IMR-90 (cell line): ENCODE measurements around the gene CSHL1.

ENCODE experiments used
- BHLHE40 ChIP-seq: fragments of 150-350 bp; IDR thresholded peaks from 2 replicates; pipeline ENCODE4 v1.6.1; 2016; ENCODE audit warnings: mild to moderate bottlenecking, low read depth, low read length
- FOS ChIP-seq: fragments of 150-350 bp; IDR thresholded peaks from 2 replicates; pipeline ENCODE4 v1.6.1; 2016; ENCODE audit warnings: low read depth, low read length
- MXI1 ChIP-seq: IDR thresholded peaks from 2 replicates; pipeline ENCODE4 v1.6.1; 2012; ENCODE audit warnings: low read depth, mild to moderate bottlenecking, low read length, moderate library complexity, borderline replicate concordance
- POLR2A ChIP-seq: IDR thresholded peaks from 2 replicates; pipeline ENCODE4 v1.6.1; 2012; ENCODE audit warnings: mild to moderate bottlenecking, low read depth, low read length
- RAD21 ChIP-seq: IDR thresholded peaks from 2 replicates; pipeline ENCODE4 v1.6.1; 2012; ENCODE audit warnings: low read length, improper control_type of control experiment
- TF ChIP-seq, protein P1 (sequence below): fragments of 150-350 bp; IDR thresholded peaks from 2 replicates; pipeline ENCODE4 v1.6.1; 2017; ENCODE audit warnings: mild to moderate bottlenecking, antibody characterized with exemption, low read length, low read depth
- TF ChIP-seq, protein P2 (sequence below): conservative IDR thresholded peaks from 2 replicates; pipeline ENCODE4 v1.5.1; 2012; ENCODE audit warnings: mild to moderate bottlenecking, low read depth, low read length, improper control_type of control experiment
- TF ChIP-seq, protein P3 (sequence below): fragments of 150-350 bp; IDR thresholded peaks from 2 replicates; pipeline ENCODE4 v1.6.1; 2016; ENCODE audit warnings: low read depth, mild to moderate bottlenecking, low read length, moderate library complexity, borderline replicate concordance

DNA sequence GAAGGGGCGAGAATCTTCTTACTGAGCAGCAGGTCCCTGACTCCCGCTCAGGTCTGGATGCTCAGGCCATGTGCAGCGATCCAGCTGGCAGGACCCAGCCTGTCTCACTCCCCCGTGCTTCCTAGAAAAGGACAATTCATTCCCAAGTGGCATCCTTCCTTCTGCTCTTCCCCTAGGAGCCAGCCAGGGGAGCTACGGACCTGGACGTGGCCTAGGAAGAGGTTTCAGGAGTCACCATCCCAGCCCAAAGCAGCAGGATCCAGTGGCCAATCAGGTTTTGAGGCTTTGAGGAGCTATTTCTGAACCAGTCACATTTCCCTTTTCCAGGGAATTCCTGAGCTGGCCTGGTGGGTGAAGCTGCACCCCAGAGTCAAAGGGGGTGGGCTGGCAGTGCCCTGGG is 28.8 kb upstream of the CSHL1 start:
- TF ChIP-seq, protein P1, sequence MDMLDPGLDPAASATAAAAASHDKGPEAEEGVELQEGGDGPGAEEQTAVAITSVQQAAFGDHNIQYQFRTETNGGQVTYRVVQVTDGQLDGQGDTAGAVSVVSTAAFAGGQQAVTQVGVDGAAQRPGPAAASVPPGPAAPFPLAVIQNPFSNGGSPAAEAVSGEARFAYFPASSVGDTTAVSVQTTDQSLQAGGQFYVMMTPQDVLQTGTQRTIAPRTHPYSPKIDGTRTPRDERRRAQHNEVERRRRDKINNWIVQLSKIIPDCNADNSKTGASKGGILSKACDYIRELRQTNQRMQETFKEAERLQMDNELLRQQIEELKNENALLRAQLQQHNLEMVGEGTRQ = no peak
- TF ChIP-seq POLR2A = no peak
- TF ChIP-seq, protein P2, sequence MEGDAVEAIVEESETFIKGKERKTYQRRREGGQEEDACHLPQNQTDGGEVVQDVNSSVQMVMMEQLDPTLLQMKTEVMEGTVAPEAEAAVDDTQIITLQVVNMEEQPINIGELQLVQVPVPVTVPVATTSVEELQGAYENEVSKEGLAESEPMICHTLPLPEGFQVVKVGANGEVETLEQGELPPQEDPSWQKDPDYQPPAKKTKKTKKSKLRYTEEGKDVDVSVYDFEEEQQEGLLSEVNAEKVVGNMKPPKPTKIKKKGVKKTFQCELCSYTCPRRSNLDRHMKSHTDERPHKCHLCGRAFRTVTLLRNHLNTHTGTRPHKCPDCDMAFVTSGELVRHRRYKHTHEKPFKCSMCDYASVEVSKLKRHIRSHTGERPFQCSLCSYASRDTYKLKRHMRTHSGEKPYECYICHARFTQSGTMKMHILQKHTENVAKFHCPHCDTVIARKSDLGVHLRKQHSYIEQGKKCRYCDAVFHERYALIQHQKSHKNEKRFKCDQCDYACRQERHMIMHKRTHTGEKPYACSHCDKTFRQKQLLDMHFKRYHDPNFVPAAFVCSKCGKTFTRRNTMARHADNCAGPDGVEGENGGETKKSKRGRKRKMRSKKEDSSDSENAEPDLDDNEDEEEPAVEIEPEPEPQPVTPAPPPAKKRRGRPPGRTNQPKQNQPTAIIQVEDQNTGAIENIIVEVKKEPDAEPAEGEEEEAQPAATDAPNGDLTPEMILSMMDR = no peak
- TF ChIP-seq MXI1 = no peak
- no peak for TF ChIP-seq FOS
- no peak for TF ChIP-seq BHLHE40
- TF ChIP-seq, protein P3, sequence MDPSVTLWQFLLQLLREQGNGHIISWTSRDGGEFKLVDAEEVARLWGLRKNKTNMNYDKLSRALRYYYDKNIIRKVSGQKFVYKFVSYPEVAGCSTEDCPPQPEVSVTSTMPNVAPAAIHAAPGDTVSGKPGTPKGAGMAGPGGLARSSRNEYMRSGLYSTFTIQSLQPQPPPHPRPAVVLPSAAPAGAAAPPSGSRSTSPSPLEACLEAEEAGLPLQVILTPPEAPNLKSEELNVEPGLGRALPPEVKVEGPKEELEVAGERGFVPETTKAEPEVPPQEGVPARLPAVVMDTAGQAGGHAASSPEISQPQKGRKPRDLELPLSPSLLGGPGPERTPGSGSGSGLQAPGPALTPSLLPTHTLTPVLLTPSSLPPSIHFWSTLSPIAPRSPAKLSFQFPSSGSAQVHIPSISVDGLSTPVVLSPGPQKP = no peak
- no peak for TF ChIP-seq RAD21
